Kidney epithelial cell (primary cell): ENCODE data around the gene PGBD5. TPM values are rescaled to one million over a fixed set of nuclear protein-coding genes. Genes with fewer than 3 reads are reported as not detected.
"Not testable (repeated sequence)": the region's sequence is repeated elsewhere in the genome, so short reads cannot be mapped to it uniquely, and the experiment has no call there.

Experiments used
- DNase-seq: peaks from one replicate; pipeline ENCODE4 v3.0.0-alpha.2; 2010; ENCODE audit warnings: low read depth
- H3K27me3 ChIP-seq: 2 replicates; pipeline ENCODE4 v1.6.0; 2011; ENCODE audit warnings: low read length; ENCODE audit not compliant: control insufficient read depth, insufficient read depth
- H3K36me3 ChIP-seq: 2 replicates; pipeline ENCODE4 v1.5.1; 2011; ENCODE audit warnings: low read length; ENCODE audit not compliant: control insufficient read depth, insufficient read depth
- H3K4me3 ChIP-seq: 2 replicates; pipeline ENCODE4 v1.5.1; 2011; ENCODE audit warnings: low read depth, mild to moderate bottlenecking, control low read depth, low read length
- CTCF ChIP-seq: IDR thresholded peaks from 2 replicates; pipeline ENCODE4 v1.5.1; 2011; ENCODE audit warnings: mild to moderate bottlenecking, moderate library complexity, low read length, control low read depth, inconsistent platforms; ENCODE audit not compliant: insufficient read depth, poor library complexity, severe bottlenecking
- total RNA-seq: library from RNA; depleted of rRNA; stranded (reverse); fragments of >200 nt; gene quantifications from 2 replicates; pipeline ENCODE4 v1.2.3, GENCODE V29; 2015

The PGBD5 gene
- 54.0 and 70.7 TPM in 2 replicates for total RNA-seq

GRCh38 chr1:230426246-230427093 is at the start of gene PGBD5:
PGBD5 (minus strand) TSS chr1:230426332; CDS start chr1:230425928, 404 bp downstream.
- peaks cover 25% of the 10 kb centered on the region for H3K27me3 ChIP-seq
- peak within 1 kb of the TSS; percentile 41 for H3K4me3 ChIP-seq
- no peak for DNase-seq
- no peak for TF ChIP-seq CTCF
- no peaks in the 10 kb centered on the region for H3K36me3 ChIP-seq

- DNase-seq, H3K4me3 ChIP-seq, H3K27me3 ChIP-seq, H3K36me3 ChIP-seq: not testable (repeated sequence)
These were observed 48.8 kb upstream of the PGBD5 start for GRCh38 chr1:230474924-230475323.

- H3K4me3 ChIP-seq, H3K36me3 ChIP-seq, H3K27me3 ChIP-seq, DNase-seq: not testable (repeated sequence)
These were observed 44.6 kb upstream of the PGBD5 start for GRCh38 chr1:230470750-230471149.

- Histone ChIP-seq H3K27me3 (no peaks in the 10 kb centered on the region), H3K4me3 (no peak overlapping the region), H3K36me3 (no peaks in the 10 kb centered on the region)
- no peak for DNase-seq
- no peak for TF ChIP-seq CTCF
These were observed 43.1 kb upstream of the PGBD5 start for GRCh38 chr1:230469271-230469670.

- DNase-seq: no peak
- H3K4me3 ChIP-seq: no peak overlapping the region
- no peaks in the 10 kb centered on the region for H3K36me3 ChIP-seq
- no peak for TF ChIP-seq CTCF
- no peaks in the 10 kb centered on the region for H3K27me3 ChIP-seq
These were observed 39.6 kb upstream of the PGBD5 start for GRCh38 chr1:230465691-230466090.

GRCh38 chr1:230464671-230465070 is 38.5 kb upstream of the PGBD5 start:
- no peak for TF ChIP-seq CTCF
- no peak for DNase-seq
- Histone ChIP-seq H3K4me3 (no peak overlapping the region), H3K36me3 (no peaks in the 10 kb centered on the region), H3K27me3 (no peaks in the 10 kb centered on the region)

- H3K4me3 ChIP-seq: no peak overlapping the region
- TF ChIP-seq CTCF: no peak
- H3K36me3 ChIP-seq: no peaks in the 10 kb centered on the region
- H3K27me3 ChIP-seq: no peaks in the 10 kb centered on the region
- no peak for DNase-seq
These were observed 37.6 kb upstream of the PGBD5 start for GRCh38 chr1:230463760-230464159.
